ENCODE results near the gene BRD3. TPM values are rescaled to one million over a fixed set of nuclear protein-coding genes. Genes with fewer than 3 reads are reported as not detected.

BRD3 gene
- total RNA-seq, 1 experiment from 2014 or later = 40.7 TPM

DNA sequence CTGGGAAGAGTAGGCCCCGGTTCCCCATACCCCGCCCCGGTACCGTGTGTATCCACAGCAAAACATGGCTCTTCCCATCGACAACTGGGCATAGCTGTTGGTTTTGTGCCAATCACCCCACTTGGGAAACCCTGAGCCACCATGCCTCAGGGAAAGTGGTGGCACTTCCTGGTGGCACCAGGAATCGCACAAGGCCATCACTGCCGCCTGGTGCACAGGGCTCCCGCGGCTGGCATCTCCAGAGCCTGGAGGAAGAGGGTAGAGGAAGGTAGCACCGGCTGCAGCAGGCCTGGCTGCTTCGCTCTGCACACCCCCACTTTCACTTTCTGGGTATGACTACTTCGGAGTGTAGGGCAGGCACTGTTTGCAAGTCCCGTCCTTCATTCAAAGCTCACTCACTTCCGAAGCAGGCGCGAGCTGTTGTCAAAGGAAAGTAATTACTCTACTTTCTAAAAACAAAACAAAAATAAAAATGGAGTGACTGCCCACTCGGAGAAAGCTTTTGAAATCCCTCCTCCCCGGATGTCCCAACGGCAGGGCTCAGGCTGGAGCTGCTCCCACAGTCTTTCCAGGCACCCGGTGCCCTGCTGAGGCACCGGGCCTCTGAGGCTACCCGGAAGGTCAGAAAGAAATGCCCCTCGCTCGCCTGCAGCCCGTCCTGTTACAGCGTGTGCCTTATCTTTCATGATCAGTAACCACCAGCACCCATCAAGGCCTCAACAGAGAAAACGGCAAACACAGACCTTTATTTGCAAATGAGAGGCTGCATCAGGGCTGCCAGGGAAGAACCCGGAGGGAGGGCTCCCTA is 2.0 kb downstream of the BRD3 start:
- Histone ChIP-seq H3K4me1 (ENCODE audit: control insufficient read depth in 1 of 2, insufficient read depth in 2 of 2, low read length in 2 of 2) (peaks cover 10 to 22% of the 10 kb centered on the region in 2 experiments; a peak in 3 of 4 replicates), H3K36me3 (ENCODE audit: control insufficient read depth in 1 of 2, insufficient read depth in 2 of 2, low read length in 2 of 2) (no peaks in the 10 kb centered on the region), H3K9ac (ENCODE audit: low read length) (peak overlapping the region; percentile 91), H3K27ac (ENCODE audit: low read depth, low read length) (peak overlapping the region; percentile 90; the same call in 1 of the 2 replicates), H3K4me3 (replicated peaks in 1 of 2; ENCODE audit: low read depth in 1 of 2, low read length in 2 of 2) (peak overlapping the region; percentile 88 to 89), H3K9me2 (ENCODE audit: insufficient read depth) (no peaks in the 10 kb centered on the region), H4K20me1 (ENCODE audit: insufficient read depth) (no peaks in the 10 kb centered on the region), H3K27me3 (ENCODE audit: insufficient read depth, low read length) (peaks cover 11% of the 10 kb centered on the region), H3K9me3 (ENCODE audit: control insufficient read depth in 1 of 2, insufficient read depth in 1 of 2, low read depth in 1 of 2, low read length in 2 of 2) (no peaks in the 10 kb centered on the region), H2AFZ (ENCODE audit: low read depth, low read length, poor library complexity, severe bottlenecking) (no peak overlapping the region), H3K79me2 (ENCODE audit: insufficient read depth, low read length) (peaks cover 54% of the 10 kb centered on the region), H3K4me2 (ENCODE audit: low read length) (peak overlapping the region; percentile 76)
- ChIA-PET CTCF (no interaction called here), RAD21 (ENCODE audit: low non-redundant PET in 1 of 2, low total read pairs in 2 of 2, uncharacterized antibody in 2 of 2, unreplicated experiment in 2 of 2) (no interaction called here), POLR2A (no interaction called here)
- DNase-seq (ENCODE audit: low read depth, low spot score) (no peak), ATAC-seq (no peak)
- intact Hi-C loops (cut with micrococcal nuclease) = no loop called here
- TF ChIP-seq EZH2 (IDR thresholded peaks at IDR 0.05) (no peak), FOSL1 (IDR thresholded peaks at IDR 0.05; ENCODE audit: low read depth) (no peak), YY1 (IDR thresholded peaks at IDR 0.05; ENCODE audit: extremely low read depth, insufficient replicate concordance, low read depth, low read length) (no peak), ELF1 (IDR thresholded peaks at IDR 0.05; ENCODE audit: borderline replicate concordance, low read depth) (no peak), SP1 (IDR thresholded peaks at IDR 0.05; ENCODE audit: low read depth) (no peak), RAD21 (IDR thresholded peaks at IDR 0.05; ENCODE audit: low read depth) (no peak), JUND (IDR thresholded peaks at IDR 0.05) (no peak), POLR2AphosphoS5 (IDR thresholded peaks at IDR 0.05; ENCODE audit: low read depth, low read length) (no peak), ZFX (IDR thresholded peaks at IDR 0.05) (no peak), TCF7L2 (IDR thresholded peaks at IDR 0.05; ENCODE audit: borderline replicate concordance, extremely low read depth, insufficient read depth, insufficient read length) (no peak), EGR1 (IDR thresholded peaks at IDR 0.05; ENCODE audit: low read depth) (no peak), CBX3 (IDR thresholded peaks at IDR 0.05; ENCODE audit: low read depth) (no peak)
- TF ChIP-seq, protein P1, sequence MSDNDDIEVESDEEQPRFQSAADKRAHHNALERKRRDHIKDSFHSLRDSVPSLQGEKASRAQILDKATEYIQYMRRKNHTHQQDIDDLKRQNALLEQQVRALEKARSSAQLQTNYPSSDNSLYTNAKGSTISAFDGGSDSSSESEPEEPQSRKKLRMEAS (IDR thresholded peaks at IDR 0.05) = no peak
- TF ChIP-seq, protein P2, sequence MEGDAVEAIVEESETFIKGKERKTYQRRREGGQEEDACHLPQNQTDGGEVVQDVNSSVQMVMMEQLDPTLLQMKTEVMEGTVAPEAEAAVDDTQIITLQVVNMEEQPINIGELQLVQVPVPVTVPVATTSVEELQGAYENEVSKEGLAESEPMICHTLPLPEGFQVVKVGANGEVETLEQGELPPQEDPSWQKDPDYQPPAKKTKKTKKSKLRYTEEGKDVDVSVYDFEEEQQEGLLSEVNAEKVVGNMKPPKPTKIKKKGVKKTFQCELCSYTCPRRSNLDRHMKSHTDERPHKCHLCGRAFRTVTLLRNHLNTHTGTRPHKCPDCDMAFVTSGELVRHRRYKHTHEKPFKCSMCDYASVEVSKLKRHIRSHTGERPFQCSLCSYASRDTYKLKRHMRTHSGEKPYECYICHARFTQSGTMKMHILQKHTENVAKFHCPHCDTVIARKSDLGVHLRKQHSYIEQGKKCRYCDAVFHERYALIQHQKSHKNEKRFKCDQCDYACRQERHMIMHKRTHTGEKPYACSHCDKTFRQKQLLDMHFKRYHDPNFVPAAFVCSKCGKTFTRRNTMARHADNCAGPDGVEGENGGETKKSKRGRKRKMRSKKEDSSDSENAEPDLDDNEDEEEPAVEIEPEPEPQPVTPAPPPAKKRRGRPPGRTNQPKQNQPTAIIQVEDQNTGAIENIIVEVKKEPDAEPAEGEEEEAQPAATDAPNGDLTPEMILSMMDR (IDR thresholded peaks at IDR 0.05 in 2 of 3, conservative IDR thresholded peaks at IDR 0.05 in 1 of 3; ENCODE audit: borderline replicate concordance in 1 of 3, insufficient read depth in 1 of 3, low read depth in 2 of 3, low read length in 2 of 3) = no peak
- TF ChIP-seq, protein P3, sequence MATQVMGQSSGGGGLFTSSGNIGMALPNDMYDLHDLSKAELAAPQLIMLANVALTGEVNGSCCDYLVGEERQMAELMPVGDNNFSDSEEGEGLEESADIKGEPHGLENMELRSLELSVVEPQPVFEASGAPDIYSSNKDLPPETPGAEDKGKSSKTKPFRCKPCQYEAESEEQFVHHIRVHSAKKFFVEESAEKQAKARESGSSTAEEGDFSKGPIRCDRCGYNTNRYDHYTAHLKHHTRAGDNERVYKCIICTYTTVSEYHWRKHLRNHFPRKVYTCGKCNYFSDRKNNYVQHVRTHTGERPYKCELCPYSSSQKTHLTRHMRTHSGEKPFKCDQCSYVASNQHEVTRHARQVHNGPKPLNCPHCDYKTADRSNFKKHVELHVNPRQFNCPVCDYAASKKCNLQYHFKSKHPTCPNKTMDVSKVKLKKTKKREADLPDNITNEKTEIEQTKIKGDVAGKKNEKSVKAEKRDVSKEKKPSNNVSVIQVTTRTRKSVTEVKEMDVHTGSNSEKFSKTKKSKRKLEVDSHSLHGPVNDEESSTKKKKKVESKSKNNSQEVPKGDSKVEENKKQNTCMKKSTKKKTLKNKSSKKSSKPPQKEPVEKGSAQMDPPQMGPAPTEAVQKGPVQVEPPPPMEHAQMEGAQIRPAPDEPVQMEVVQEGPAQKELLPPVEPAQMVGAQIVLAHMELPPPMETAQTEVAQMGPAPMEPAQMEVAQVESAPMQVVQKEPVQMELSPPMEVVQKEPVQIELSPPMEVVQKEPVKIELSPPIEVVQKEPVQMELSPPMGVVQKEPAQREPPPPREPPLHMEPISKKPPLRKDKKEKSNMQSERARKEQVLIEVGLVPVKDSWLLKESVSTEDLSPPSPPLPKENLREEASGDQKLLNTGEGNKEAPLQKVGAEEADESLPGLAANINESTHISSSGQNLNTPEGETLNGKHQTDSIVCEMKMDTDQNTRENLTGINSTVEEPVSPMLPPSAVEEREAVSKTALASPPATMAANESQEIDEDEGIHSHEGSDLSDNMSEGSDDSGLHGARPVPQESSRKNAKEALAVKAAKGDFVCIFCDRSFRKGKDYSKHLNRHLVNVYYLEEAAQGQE (IDR thresholded peaks at IDR 0.05; ENCODE audit: low read depth) = no peak
- BruUV-seq (replicated peaks) = TSS peak; percentile 74

All from HCT116 (cell line).